ENCODE measurements around the gene C11orf16. TPM values are rescaled to one million over a fixed set of nuclear protein-coding genes. Genes with fewer than 3 reads are reported as not detected.
"Not testable (repeated sequence)": the region's sequence is repeated elsewhere in the genome, so short reads cannot be mapped to it uniquely, and the experiment has no call there.

C11orf16 gene
- total RNA-seq, 2 experiments from 2014 or later, result not detected

DNA sequence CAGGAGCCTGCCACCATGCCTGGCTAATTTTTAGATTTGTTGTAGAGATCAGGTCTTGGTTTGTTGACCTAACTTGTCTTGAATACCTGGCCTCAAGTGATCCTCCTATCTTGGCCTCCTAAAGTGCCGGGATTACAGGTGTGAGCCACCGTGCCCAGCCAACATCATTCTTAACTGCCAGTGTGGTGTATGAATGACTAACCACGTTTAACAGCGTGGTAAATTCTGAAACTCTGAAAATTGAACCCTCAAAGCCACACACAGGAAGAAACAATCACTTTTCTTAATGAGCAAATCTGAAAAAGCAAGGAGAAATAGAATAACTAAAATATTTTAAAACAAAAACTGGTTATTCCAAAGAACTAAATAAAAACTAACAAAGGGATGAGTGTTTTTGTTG, 24.1 kb upstream of the C11orf16 start:
- peak; percentile 49 for ATAC-seq (ENCODE audit: low read depth)
- H3K27ac Mint-ChIP-seq, result no peak overlapping the region

DNA sequence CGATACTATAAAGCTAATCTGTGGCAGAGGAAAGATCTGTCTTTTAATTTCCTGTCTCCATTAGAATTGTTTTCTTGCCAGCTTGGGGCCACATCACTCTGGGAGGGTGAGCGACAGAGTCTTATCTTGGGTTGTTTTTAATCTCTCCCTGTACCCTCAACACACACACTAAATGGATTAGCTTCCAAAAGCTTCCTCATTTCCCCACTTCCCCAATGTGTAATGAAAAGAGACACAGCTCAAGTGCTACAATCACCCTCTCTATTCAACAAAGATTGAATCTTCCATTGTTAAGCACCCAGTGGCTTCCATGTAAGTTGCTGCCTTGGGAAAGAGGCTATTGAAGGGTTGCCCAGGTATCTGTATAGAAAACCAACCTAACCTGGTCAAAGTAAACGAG, 16.1 kb upstream of the C11orf16 start:
- Mint-ChIP-seq H3K36me3 (peaks cover 26% of the 10 kb centered on the region), H3K4me3 (no peak overlapping the region), H3K27me3 (no peaks in the 10 kb centered on the region), H3K9me3 (no peaks in the 10 kb centered on the region), H3K27ac (no peak overlapping the region), H3K4me1 (no peaks in the 10 kb centered on the region)
- POLR2A ChIA-PET, result no interaction called here
- no peak for ATAC-seq (ENCODE audit: low read depth)
- no peak for DNase-seq

More for the DNA sequence above, 24.1 kb upstream of the C11orf16 start:
- Mint-ChIP-seq H3K27me3 (no peaks in the 10 kb centered on the region), H3K36me3 (peaks cover 17% of the 10 kb centered on the region), H3K4me1 (peaks cover 29% of the 10 kb centered on the region), H3K4me3 (peak overlapping the region; percentile 14), H3K9me3 (no peaks in the 10 kb centered on the region)
- POLR2A ChIA-PET, result interaction anchor here (1.2 kb wide), 1 partner anchor 275 kb away, joined by 5 read pairs; the partner anchor contains the start of genes RPL27A and TRIM66
- DNase-seq, result no peak

DNA sequence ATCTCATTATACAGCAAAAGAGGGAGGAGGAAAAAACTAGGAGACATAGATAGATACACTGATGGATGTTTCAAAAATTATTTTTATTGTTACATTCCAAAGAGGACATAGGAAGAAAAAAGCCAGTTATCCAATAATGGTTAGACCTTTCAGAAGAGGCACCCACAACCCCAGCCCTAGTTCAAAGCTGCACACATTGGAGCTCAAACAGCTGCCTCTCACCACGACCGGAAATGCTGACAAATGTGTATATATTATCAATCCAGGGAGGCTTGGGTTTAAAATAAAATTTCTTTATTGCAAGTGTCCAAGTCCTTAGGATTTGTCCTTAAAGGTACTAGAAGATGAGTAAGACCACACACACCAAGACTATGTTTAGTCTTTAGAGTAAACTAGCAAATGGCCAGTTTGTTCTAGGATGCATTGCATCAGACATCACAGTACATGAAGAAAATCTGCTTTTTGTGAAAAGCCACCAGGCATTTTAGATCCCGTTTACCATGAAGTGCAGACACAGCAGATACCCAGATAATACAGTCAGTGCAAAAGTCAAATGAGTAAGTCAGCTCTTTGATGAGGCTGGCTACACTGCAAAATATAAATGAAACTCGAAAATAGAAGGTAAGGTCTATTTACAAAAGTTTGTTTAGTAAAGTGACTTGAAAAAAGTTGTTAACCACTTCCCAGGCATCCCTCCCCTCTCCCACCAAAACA, 14.6 kb upstream of the C11orf16 start:
- H3K4me3 Mint-ChIP-seq, result no peak overlapping the region
- H3K9me3 Mint-ChIP-seq, result no peaks in the 10 kb centered on the region
- DNase-seq, result no peak
- H3K36me3 Mint-ChIP-seq, result peaks cover 25% of the 10 kb centered on the region
- H3K27me3 Mint-ChIP-seq, result peaks cover 6% of the 10 kb centered on the region
- no peak overlapping the region for H3K27ac Mint-ChIP-seq
- no peak for ATAC-seq (ENCODE audit: low read depth)
- no peaks in the 10 kb centered on the region for H3K4me1 Mint-ChIP-seq
- POLR2A ChIA-PET, result interaction anchor here (0.6 kb wide), 1 partner anchor 98 kb away, joined by 3 read pairs; no protein-coding TSS in a partner anchor

DNA sequence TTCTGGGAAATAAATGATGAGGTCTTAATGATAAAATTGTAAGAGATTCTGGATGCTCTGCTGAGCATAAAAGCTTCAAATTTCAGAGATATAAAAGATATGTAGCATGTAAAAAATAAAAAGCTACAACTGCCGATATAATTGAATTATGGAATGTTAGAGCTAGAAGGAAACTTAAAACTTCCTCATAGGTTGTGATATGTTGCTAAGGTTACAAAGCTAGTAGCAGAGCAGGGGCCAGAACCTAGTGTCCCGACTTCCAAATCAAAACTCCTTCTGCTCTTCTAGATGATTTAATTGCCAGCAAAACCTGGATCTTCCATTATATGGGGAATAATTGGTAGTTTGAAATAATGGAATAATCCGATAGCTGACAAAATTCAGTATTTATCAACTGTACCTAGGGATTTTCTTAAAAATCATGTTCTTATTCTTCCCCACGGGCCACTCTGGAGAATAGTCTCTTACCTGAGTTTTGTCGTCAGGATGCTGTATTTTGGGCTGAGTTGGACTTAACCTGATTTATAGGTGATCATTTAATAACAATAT, 9.8 kb upstream of the C11orf16 start, which contains the start of gene ASCL3:
Gene ASCL3, minus strand, starts transcription at position 499 of the 549 bp plus-strand sequence. CDS start 4,855 bp downstream, outside the sequence.
- no peaks in the 10 kb centered on the region for H3K4me1 Mint-ChIP-seq
- no peak for ATAC-seq (ENCODE audit: low read depth)
- H3K4me3 Mint-ChIP-seq, result no peak within 1 kb of the TSS
- peaks cover 23% of the 10 kb centered on the region for H3K27me3 Mint-ChIP-seq
- no peaks in the 10 kb centered on the region for H3K9me3 Mint-ChIP-seq
- peaks cover 7% of the 10 kb centered on the region for H3K36me3 Mint-ChIP-seq
- DNase-seq, result no peak
- POLR2A ChIA-PET, result no interaction called here
- no peak within 1 kb of the TSS for H3K27ac Mint-ChIP-seq

DNA sequence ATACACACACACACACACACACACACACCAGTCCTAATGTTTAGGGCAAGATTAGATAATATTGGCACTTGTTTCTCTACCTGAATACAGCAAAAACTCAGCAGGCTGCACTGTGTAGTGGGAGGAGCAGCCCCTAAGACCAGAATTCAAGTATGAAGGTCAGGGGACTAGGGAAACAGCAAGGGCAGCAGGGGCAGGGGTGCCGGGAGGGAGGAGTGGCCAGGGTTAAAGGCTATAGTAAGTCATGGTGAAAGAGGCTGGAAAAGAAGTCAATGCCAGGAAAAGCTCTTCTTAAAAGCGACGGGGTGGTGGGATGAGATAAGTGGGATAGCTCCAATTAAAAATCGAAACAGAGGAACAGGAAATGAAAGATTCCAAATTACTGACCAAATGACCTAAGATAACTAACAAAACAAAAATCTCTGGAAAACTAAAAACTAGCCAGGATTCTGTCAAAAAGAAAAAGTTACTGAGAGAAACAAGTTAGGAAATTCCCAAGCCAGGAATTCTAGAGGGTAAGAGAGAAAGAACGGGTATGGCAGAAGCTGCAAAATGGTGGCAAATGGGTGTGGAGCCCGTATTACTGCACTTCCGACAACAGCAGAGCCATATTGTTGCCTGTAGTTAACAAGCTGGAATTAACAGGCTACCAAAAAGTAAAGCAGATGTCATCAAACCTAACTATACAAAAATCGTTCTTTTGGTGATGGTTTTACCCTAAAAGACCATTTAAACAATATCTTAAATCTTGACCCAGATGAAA, 8.8 kb upstream of the C11orf16 start:
- POLR2A ChIA-PET, result no interaction called here
- Mint-ChIP-seq H3K27me3 (peaks cover 23% of the 10 kb centered on the region), H3K9me3 (no peaks in the 10 kb centered on the region), H3K4me3 (no peak overlapping the region), H3K27ac (no peak overlapping the region), H3K36me3 (no peaks in the 10 kb centered on the region), H3K4me1 (no peaks in the 10 kb centered on the region)
- ATAC-seq (ENCODE audit: low read depth) (no peak), DNase-seq (no peak)

DNA sequence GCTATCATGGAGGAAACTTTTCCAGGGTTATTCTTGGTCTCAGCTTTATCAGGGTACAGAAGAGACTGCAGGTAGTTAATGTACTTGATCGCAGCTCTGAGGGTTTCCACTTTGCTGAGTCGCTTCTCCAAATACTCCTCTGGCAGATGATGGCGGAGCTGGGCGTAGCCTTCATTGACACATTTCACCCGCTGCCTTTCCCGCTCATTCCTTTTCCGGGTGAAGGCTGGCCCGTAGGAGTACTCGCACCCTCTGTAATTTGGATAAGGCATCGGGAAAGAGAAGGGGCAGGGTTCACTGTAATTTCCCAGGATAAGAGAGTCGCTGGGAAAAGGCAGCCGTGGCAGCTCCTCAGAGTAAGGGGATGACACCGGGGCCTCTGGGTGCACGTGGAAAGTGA, 4.9 kb upstream of the C11orf16 start:
- ATAC-seq (ENCODE audit: low read depth) (no peak), DNase-seq (no peak)
- Mint-ChIP-seq H3K27ac (no peak overlapping the region), H3K4me3 (no peak overlapping the region), H3K4me1 (no peaks in the 10 kb centered on the region), H3K9me3 (no peaks in the 10 kb centered on the region), H3K36me3 (no peaks in the 10 kb centered on the region), H3K27me3 (peaks cover 19% of the 10 kb centered on the region)
- POLR2A ChIA-PET, result interaction anchor here (1.0 kb wide), 1 partner anchor 9 kb away, joined by 3 read pairs; no protein-coding TSS in a partner anchor

DNA sequence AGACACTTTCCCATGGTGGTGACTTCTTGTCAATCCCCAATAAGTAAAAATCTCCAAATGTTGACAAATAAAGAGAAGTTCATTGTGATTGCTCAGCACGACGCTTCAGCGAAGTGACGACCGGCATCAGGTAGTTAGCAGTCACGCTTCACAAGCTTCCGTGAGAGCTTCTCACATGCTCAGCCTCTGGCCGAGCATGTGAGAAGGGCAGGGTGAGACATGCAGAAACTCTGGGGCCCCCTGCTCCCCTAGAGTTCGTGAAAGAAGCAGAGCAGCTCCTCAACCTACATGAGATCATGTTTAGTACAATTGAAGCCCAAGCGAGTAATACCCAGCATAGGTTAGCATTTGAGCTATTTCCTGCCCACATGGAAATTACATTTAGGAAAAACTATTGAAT, 4.4 kb upstream of the C11orf16 start:
- H3K4me1 Mint-ChIP-seq, result no peaks in the 10 kb centered on the region
- H3K36me3 Mint-ChIP-seq, result no peaks in the 10 kb centered on the region
- no peak overlapping the region for H3K4me3 Mint-ChIP-seq
- ATAC-seq (ENCODE audit: low read depth) (no peak), DNase-seq (no peak)
- POLR2A ChIA-PET, result interaction anchor here (1.0 kb wide), 1 partner anchor 9 kb away, joined by 3 read pairs; no protein-coding TSS in a partner anchor
- H3K27me3 Mint-ChIP-seq, result peaks cover 14% of the 10 kb centered on the region
- H3K9me3 Mint-ChIP-seq, result no peaks in the 10 kb centered on the region
- H3K27ac Mint-ChIP-seq, result no peak overlapping the region

DNA sequence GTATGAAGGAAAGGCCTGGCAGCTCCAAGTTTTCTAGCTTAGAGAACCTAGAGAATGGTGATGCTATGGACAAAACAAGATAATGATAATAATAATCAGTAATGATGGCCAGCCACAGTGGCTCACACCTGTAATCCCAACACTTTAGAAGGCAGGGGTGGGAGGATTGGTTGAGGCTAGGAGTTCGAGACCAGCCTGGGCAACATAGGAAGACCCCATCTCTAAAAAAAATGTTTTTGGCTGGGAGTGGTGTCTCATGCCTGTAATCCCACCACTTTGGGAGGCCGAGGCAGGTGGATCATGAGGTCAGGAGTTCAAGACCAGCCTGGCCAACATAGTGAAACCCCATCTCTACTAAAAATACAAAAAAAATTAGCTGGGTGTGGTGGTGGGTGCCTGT, 3.0 kb upstream of the C11orf16 start:
- H3K9me3 Mint-ChIP-seq; ATAC-seq (ENCODE audit: low read depth); POLR2A ChIA-PET; H3K4me3 Mint-ChIP-seq; H3K36me3 Mint-ChIP-seq; H3K27me3 Mint-ChIP-seq; H3K27ac Mint-ChIP-seq; DNase-seq; H3K4me1 Mint-ChIP-seq: not testable (repeated sequence)

DNA sequence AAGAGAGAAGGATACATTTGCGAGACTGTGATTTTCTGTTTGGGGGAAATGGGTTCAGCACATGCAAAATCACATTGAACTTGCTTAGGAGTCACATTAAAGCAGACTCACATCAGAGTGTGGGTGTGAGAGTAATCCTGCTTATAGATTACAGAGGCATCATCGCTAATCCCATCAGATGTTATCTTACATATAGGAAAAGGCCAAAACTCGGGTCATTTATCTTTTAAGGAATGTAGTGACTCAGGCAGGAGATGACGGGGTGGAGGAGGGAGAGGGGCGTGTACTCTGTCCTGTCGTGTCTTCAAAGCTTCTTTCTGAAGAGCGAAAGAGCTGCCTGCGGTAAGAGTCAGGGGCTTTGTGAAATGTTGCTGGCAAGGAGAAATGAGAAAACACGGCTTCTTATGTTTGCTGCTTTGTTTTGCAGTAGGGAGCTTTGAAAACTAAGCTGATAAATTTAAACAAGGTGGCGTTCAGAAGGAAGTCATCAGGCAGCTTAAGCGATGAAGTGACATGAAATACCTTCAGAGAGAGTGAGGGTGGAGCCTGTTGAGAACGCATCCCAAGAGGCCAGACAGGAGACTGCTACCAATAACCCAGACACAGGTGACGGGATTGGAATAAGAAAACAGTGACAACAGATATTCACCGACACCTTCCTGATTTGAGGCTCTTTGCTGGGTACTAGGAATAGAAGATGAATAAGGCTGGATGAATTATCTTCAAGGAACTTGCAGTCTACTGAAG, 2.2 kb upstream of the C11orf16 start:
- Mint-ChIP-seq H3K27ac (no peak overlapping the region), H3K4me3 (no peak overlapping the region), H3K4me1 (no peaks in the 10 kb centered on the region), H3K36me3 (no peaks in the 10 kb centered on the region), H3K27me3 (no peaks in the 10 kb centered on the region), H3K9me3 (no peaks in the 10 kb centered on the region)
- DNase-seq (no peak), ATAC-seq (ENCODE audit: low read depth) (no peak)
- POLR2A ChIA-PET, result no interaction called here

DNA sequence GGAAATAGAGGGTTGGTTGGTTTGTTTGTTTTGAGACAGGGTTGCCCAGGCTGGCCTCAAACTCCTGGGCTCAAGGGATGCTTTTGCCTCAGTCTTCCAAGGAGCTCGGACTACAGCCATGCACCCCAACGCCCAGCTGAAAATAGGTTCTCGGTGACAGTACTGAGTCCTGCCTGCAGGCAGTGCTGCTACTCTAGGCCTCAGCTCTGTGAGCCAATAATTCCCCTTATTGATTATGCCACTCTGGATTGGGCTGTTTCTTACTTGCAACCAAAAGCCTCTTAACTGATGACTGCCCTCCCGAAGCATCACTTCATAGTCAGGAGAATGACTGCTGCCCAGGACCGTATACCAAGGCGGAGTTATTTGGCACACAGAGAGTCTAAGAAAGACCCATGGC, 1.2 kb upstream of the C11orf16 start:
- POLR2A ChIA-PET, result no interaction called here
- H3K4me1 Mint-ChIP-seq, result no peaks in the 10 kb centered on the region
- no peak for ATAC-seq (ENCODE audit: low read depth)
- no peaks in the 10 kb centered on the region for H3K27me3 Mint-ChIP-seq
- no peaks in the 10 kb centered on the region for H3K36me3 Mint-ChIP-seq
- DNase-seq, result no peak
- no peaks in the 10 kb centered on the region for H3K9me3 Mint-ChIP-seq
- H3K4me3 Mint-ChIP-seq, result no peak overlapping the region
- H3K27ac Mint-ChIP-seq, result no peak overlapping the region

DNA sequence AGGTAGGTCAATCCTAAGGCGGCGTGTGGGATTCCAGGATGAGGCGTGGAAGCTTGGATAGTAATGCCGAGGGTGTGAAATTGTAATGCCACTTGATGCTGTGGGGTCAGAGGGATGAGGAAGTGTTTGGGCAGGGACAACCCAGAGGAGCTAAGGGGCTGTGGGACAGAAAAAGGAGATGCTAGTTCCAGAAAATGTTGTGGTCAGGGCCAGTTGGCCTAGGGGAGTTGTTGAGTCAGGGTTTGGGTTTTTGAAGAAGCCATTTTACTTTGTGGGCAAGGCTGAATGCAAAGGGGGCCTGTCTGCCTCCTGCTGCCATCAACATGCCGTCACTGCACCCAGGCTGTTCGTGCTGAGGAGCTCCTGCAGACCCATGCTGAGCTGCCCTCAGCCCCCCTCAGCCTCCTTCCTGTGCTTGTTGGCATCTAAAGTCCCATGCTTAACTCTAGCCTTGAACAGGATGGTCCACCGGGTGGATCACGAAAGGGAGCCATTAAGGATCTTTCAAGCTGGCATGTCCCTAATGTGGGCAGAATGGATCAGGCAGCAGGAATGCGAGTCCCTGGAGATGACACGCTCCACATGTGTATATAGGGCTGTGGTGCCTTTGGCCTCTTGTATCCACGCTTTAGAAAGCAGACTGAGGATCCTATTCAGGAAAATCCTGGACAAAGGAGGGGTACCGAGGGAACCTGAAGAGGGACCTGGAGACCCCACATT, 2.1 kb downstream of the C11orf16 start:
- POLR2A ChIA-PET, result no interaction called here
- Mint-ChIP-seq H3K4me3 (no peak overlapping the region), H3K9me3 (no peaks in the 10 kb centered on the region), H3K36me3 (peaks cover 3% of the 10 kb centered on the region), H3K27ac (no peak overlapping the region), H3K27me3 (no peaks in the 10 kb centered on the region), H3K4me1 (no peaks in the 10 kb centered on the region)
- ATAC-seq (ENCODE audit: low read depth) (no peak), DNase-seq (no peak)

DNA sequence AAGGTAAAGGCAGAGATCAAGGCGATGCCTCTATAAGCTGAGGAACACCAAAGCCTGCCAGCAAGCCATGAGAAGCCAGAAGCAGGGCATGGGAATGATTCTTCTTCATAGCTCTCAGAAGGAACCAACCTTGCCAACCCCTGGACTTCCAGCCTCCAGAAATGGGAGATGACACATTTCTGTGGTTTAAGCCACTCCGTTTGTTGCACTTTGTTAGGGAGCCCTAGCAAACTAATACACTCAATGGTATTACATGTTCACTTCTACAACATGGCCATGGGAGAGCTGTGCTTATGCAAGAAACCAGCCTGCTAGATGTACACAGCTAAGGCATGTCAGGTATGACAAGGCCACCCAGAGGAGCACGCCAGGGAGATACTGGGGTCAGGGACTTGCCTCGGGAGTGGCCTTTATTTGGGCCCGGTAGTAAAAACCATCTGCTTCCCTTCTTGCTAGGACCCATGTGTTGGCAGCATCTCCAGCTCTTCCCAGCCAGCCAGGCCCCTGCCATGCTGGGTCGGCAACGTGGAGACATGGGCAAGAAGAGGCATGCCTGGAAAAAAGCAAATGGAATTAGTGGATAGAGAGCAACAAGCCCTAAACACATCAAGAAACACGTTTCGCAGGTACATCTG, 3.6 kb downstream of the C11orf16 start:
- Mint-ChIP-seq H3K4me3 (no peak overlapping the region), H3K27ac (no peak overlapping the region)

More for the DNA sequence above, 3.6 kb downstream of the C11orf16 start:
- no peaks in the 10 kb centered on the region for H3K27me3 Mint-ChIP-seq
- ATAC-seq (ENCODE audit: low read depth) (no peak), DNase-seq (no peak)
- no peaks in the 10 kb centered on the region for H3K9me3 Mint-ChIP-seq
- peaks cover 3% of the 10 kb centered on the region for H3K36me3 Mint-ChIP-seq
- POLR2A ChIA-PET, result no interaction called here
- no peaks in the 10 kb centered on the region for H3K4me1 Mint-ChIP-seq
